Parathyroid adenoma (tissue), 2 donors: ENCODE data around the gene DDAH1.
"Not testable (repeated sequence)": the region's sequence is repeated elsewhere in the genome, so short reads cannot be mapped to it uniquely, and the experiment has no call there.

Experiments used
- H2AFZ ChIP-seq: fragments of 300-600 bp; sonication (generic); one replicate; pipeline ENCODE4 v1.7.0; 2017; ENCODE audit warnings: antibody characterized with exemption, mild to moderate bottlenecking
- H3K27ac ChIP-seq: fragments of 300-600 bp; sonication (generic); one replicate; pipeline ENCODE4 v1.7.0; 2017
- H3K27me3 ChIP-seq: fragments of 300-600 bp; sonication (generic); one replicate; pipeline ENCODE4 v1.7.0; 2017; ENCODE audit warnings: low read length; ENCODE audit not compliant: control insufficient read depth, insufficient read depth
- H3K36me3 ChIP-seq: fragments of 300-600 bp; sonication (generic); one replicate; pipeline ENCODE4 v1.7.0; 2017; ENCODE audit warnings: low read length; ENCODE audit not compliant: control insufficient read depth, insufficient read depth
- H3K4me1 ChIP-seq: fragments of 300-600 bp; sonication (generic); one replicate; pipeline ENCODE4 v1.7.0; 2017; ENCODE audit warnings: control low read depth
- H3K4me2 ChIP-seq: fragments of 300-600 bp; sonication (generic); one replicate; pipeline ENCODE4 v1.7.0; 2017; ENCODE audit warnings: low read length
- H3K4me3 ChIP-seq: fragments of 300-600 bp; sonication (generic); one replicate; pipeline ENCODE4 v1.7.0; 2017; ENCODE audit warnings: low read depth, low read length
- H3K79me2 ChIP-seq: fragments of 300-600 bp; sonication (generic); one replicate; pipeline ENCODE4 v1.7.0; 2017; ENCODE audit warnings: control low read depth
- H3K9ac ChIP-seq: fragments of 300-600 bp; sonication (generic); one replicate; pipeline ENCODE4 v1.7.0; 2017; ENCODE audit warnings: mild to moderate bottlenecking
- H3K9me3 ChIP-seq: fragments of 300-600 bp; sonication (generic); one replicate; pipeline ENCODE4 v1.7.0; 2017; ENCODE audit warnings: low read length; ENCODE audit not compliant: control insufficient read depth
- CTCF ChIP-seq: fragments of 300-600 bp; sonication (generic); IDR thresholded peaks from one replicate; pipeline ENCODE4 v1.7.0; 2017; ENCODE audit warnings: antibody characterized with exemption, mild to moderate bottlenecking
- donor health status: primary hyperparathyroidism.

The DDAH1 gene

GRCh38 chr1:85478366-85478765 lies 13.4 kb upstream of the DDAH1 start:
- Histone ChIP-seq H3K9me3 (no peaks in the 10 kb centered on the region), H3K4me1 (no peaks in the 10 kb centered on the region), H3K36me3 (no peaks in the 10 kb centered on the region), H3K27me3 (no peaks in the 10 kb centered on the region), H3K79me2 (no peaks in the 10 kb centered on the region), H3K9ac (no peak overlapping the region), H3K4me3 (no peak overlapping the region), H2AFZ (no peak overlapping the region), H3K4me2 (no peak overlapping the region), H3K27ac (no peak overlapping the region)
- no peak for TF ChIP-seq CTCF

DNA sequence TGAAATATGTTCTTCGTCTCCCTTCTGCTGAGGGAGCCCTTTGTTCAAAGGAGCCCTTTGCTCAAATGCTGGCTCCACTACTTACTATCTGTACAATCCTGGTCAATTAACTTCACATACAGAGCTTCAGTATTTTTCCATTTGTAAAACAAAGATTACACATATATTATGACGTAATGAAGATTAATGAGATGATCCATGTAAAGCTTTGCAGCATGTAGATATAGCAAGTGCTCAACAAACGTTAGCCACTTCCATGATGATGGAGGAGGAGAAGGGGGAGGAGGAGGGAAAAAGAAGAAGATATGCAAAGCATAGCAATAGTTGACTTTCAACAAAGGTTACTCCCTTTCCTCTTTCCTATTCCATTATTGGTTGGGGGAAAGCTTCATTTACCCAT lies 10.1 kb upstream of the DDAH1 start:
- Histone ChIP-seq H3K9me3 (no peaks in the 10 kb centered on the region), H3K4me3 (no peak overlapping the region), H3K27ac (no peak overlapping the region), H3K79me2 (no peaks in the 10 kb centered on the region), H3K36me3 (no peaks in the 10 kb centered on the region), H3K27me3 (no peaks in the 10 kb centered on the region), H3K4me1 (no peaks in the 10 kb centered on the region), H2AFZ (no peak overlapping the region), H3K4me2 (no peak overlapping the region), H3K9ac (no peak overlapping the region)
- TF ChIP-seq CTCF: no peak

GRCh38 chr1:85473390-85473789 lies 8.4 kb upstream of the DDAH1 start:
- Histone ChIP-seq H3K27me3 (no peaks in the 10 kb centered on the region), H3K4me2 (no peak overlapping the region), H3K36me3 (no peaks in the 10 kb centered on the region), H3K4me1 (no peaks in the 10 kb centered on the region), H3K9ac (no peak overlapping the region), H3K27ac (no peak overlapping the region), H2AFZ (no peak overlapping the region), H3K4me3 (no peak overlapping the region), H3K9me3 (no peaks in the 10 kb centered on the region), H3K79me2 (no peaks in the 10 kb centered on the region)
- TF ChIP-seq CTCF: no peak

GRCh38 chr1:85471558-85471957 lies 6.6 kb upstream of the DDAH1 start:
- H3K36me3 ChIP-seq: no peaks in the 10 kb centered on the region
- no peaks in the 10 kb centered on the region for H3K4me1 ChIP-seq

GRCh38 chr1:85470130-85470529 lies 5.2 kb upstream of the DDAH1 start:
- not testable (repeated sequence) for H3K4me1 ChIP-seq, H3K9me3 ChIP-seq, H3K27me3 ChIP-seq, H3K79me2 ChIP-seq, H3K4me3 ChIP-seq, H3K36me3 ChIP-seq, H2AFZ ChIP-seq, H3K4me2 ChIP-seq, H3K27ac ChIP-seq, H3K9ac ChIP-seq

More at GRCh38 chr1:85471558-85471957, 6.6 kb upstream of the DDAH1 start:
- no peaks in the 10 kb centered on the region for H3K9me3 ChIP-seq
- H3K4me2 ChIP-seq: no peak overlapping the region
- no peak overlapping the region for H2AFZ ChIP-seq
- no peak overlapping the region for H3K9ac ChIP-seq
- no peak overlapping the region for H3K4me3 ChIP-seq
- no peak overlapping the region for H3K27ac ChIP-seq
- no peaks in the 10 kb centered on the region for H3K27me3 ChIP-seq
- H3K79me2 ChIP-seq: no peaks in the 10 kb centered on the region
- no peak for TF ChIP-seq CTCF
